MM.1S (cell line): ENCODE results near the gene SEPTIN10.
"Not testable (repeated sequence)": the region's sequence is repeated elsewhere in the genome, so short reads cannot be mapped to it uniquely, and the experiment has no call there.

ENCODE experiments used
- EZH2 ChIP-seq: fragments of 300-600 bp; sonication (generic); optimal IDR thresholded peaks from 2 replicates; pipeline ENCODE3; 2017; ENCODE audit warnings: low read depth, mild to moderate bottlenecking, antibody characterized with exemption, low read length, mixed read lengths
- TF ChIP-seq, protein P1 (sequence below): fragments of 300-600 bp; sonication (generic); IDR thresholded peaks from 2 replicates; pipeline ENCODE4 v1.5.1; 2016; ENCODE audit warnings: antibody characterized with exemption, low read length, mixed read lengths

DNA sequence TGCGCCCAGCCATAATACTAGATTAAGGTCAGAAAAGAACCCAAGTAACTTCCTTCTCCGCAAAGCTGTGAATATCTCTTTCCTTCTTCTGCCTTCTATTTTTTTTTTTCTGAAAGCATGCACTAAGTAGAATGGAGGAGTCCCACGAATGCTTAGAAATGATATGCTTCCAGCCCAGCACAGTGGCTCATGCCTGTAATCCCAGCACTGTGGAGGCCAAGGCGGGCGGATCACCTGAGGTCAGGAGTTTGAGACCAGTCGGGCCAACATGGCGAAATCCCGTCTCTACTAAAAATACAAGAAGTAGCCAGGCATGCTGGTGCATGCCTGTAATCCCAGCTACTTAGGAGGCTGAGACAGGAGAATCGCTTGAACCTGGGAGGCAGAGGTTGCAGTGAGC lies 26.2 kb upstream of the SEPTIN10 start:
- TF ChIP-seq, protein P1, sequence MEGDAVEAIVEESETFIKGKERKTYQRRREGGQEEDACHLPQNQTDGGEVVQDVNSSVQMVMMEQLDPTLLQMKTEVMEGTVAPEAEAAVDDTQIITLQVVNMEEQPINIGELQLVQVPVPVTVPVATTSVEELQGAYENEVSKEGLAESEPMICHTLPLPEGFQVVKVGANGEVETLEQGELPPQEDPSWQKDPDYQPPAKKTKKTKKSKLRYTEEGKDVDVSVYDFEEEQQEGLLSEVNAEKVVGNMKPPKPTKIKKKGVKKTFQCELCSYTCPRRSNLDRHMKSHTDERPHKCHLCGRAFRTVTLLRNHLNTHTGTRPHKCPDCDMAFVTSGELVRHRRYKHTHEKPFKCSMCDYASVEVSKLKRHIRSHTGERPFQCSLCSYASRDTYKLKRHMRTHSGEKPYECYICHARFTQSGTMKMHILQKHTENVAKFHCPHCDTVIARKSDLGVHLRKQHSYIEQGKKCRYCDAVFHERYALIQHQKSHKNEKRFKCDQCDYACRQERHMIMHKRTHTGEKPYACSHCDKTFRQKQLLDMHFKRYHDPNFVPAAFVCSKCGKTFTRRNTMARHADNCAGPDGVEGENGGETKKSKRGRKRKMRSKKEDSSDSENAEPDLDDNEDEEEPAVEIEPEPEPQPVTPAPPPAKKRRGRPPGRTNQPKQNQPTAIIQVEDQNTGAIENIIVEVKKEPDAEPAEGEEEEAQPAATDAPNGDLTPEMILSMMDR, result not testable (repeated sequence)
- TF ChIP-seq EZH2, result not testable (repeated sequence)
